HG03442 (cell line): ENCODE results near the gene PGLYRP2.
"Not testable (repeated sequence)": the region's sequence is repeated elsewhere in the genome, so short reads cannot be mapped to it uniquely, and the experiment has no call there.

Experiments
- ATAC-seq: cut with Tn5 transposase; IDR thresholded peaks from one replicate; pipeline ENCODE4 v1.9.1; 2021; ENCODE audit warnings: mild to moderate bottlenecking, moderate library complexity; ENCODE audit not compliant: unreplicated experiment

PGLYRP2 gene

DNA sequence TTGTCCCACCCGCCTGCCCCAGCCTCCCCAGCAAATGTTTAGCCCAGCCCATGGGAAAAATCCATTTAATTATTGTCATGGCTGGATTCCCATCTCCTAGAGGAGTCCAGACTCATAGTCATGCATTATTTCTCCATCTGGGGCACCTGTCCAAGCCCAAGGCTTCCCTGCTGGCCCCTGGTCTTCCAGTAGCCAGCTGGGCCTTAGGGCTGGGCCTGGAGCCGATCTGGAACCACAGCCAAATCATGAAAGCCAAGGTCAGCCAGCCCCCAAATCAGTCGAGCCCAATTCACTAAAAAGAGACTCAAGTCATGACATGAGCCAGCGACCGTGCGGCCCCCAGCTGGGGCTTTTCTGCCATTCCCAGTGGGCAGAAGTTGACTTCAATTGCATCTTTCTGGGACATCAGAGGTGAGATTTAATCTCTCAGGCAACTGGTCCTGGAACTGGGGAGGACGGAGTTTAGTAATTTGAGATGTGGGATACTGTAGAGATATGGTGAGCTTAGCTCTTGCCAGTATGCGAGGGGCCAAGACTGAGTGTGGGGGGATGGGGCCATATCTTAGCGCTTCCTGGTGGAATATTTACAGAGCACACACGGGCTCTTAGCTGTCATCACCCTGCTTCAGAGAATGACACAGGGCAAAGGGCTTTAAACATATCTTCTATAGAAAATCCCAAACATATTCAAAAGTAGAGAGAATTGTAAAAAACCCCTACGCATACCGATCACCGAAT, 9.4 kb upstream of the PGLYRP2 start:
- no peak for ATAC-seq

DNA sequence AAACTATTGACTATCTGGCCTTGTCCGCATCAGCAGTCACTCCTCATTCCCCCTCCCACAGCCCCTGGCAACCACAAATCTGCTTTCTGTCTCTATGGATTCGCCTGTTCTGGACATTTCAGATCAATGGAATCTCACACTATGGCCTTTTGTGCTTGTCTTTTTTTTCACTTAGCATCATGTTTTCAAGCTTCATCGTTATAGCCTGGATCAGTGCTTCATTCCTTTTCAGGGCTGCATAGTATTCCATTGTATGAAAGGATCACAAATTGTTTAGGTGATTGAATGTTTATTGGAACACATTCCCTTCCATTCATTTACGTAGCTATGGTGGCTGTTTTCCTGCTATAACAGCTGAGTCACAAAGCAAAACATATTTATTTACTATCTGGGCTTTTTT, 7.7 kb upstream of the PGLYRP2 start:
- no peak for ATAC-seq

DNA sequence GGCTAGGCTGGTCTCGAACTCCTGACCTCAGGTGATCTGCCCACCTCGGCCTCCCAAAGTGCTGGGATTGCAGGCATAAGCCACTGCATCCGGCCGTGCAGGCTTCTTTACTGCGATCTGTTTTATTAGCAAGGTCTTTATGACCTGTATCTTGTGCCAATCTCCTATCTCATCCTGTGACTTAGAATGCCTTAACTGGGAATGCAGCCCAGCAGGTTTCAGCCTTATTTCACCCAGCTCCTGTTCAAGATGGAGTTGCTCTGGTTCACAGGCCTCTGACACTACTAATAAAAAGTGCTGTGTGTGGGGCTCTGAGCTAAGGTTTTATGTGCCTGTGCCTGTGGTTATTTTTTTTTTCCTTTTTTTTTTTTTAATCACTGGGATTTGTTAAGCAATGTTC, 6.5 kb upstream of the PGLYRP2 start:
- not testable (repeated sequence) for ATAC-seq

DNA sequence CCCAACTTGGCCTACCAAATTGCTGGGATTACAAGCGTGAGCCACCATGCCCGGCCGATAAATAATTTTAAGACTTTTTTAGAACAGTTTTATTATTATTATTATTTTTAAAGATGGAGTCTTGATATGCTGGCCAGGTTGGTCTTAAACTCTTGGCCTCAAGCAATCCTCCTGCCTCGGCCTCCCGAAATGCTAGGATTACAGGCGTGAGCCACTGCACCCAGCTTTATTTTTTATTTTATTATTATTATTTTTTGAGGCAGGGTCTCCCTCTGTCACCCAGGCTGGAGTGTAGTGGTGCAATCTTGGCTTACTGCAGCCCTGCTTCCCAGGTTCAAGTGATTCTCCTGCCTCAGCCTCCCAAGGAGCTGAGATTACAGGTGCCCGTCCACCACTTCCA, 1.7 kb upstream of the PGLYRP2 start:
- ATAC-seq: not testable (repeated sequence)

DNA sequence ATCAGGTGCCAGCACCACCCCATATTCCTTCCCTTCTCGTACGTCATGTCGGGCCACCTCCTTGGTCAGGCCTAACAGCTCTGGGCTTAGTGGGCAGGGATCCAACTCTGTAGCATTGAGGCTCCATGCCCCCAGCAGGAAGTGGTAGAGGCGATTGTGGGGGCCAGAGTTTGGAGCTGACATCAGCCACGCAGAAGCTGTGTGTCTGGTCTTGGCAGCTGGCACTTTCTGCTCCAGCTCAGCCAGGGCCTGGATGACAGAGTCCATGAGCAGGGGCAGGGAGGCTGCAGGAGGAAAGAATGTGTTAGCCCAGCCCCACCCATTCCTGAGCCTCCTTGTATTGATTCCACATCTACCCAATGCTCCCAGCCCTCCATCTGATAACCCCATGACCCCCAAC, 3.0 kb downstream of the PGLYRP2 start:
- ATAC-seq: no peak

DNA sequence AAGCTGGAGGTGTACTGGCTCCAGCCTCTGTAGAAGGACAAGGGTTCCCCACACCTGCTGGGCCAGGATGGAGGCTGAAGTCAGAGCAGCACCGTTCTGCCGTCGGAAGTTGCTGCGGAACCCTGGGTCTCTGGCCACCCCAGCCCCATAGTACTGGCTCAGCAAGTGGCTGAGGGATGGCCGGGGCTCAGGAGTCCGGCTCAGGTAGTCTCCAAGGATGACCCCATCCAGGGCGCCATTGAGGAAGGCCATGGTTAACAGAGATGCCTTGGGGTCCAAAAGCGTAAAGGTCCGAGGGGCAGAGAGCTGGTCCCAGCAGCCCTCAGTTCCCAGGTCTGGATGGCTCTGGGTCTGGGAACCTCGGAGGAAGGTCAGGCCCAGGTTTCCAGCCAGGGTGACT, 3.7 kb downstream of the PGLYRP2 start:
- no peak for ATAC-seq

DNA sequence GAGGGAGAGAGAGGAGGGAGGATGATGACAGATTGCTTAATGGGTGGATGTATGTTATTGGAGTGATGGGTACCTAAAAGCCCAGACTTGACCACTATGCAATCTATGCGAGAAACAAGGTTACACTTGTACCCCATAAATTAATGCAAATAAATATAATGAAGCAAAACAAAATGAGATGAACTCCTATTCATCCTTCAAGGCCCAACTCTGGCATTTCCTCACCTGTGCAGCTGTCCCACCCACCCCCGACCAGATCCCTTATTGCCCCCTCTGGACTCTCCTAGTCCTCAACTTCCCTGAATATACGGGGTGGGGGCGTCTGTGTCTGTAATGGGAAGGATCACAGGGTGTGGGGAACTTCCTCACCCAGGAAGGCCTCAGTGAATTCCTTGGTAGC, 4.1 kb downstream of the PGLYRP2 start:
- no peak for ATAC-seq

DNA sequence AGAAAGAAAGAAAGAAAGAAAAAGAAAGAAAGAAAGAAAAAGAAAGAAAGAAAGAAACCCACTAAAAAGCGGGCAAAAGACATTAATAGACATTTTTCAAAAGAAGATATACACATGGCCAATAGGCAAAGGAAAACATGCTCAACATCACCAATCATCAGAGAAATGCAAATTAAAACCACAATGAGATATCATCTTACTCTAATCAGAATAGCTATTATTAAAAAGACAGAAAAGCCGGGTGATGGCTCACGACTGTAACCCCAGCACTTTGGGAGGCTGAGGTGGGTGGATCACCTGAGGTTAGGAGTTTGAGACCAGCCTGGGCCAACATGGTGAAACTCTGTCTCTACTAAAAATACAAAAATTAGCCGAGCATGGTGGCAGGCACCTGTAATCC, 5.5 kb downstream of the PGLYRP2 start:
- not testable (repeated sequence) for ATAC-seq

DNA sequence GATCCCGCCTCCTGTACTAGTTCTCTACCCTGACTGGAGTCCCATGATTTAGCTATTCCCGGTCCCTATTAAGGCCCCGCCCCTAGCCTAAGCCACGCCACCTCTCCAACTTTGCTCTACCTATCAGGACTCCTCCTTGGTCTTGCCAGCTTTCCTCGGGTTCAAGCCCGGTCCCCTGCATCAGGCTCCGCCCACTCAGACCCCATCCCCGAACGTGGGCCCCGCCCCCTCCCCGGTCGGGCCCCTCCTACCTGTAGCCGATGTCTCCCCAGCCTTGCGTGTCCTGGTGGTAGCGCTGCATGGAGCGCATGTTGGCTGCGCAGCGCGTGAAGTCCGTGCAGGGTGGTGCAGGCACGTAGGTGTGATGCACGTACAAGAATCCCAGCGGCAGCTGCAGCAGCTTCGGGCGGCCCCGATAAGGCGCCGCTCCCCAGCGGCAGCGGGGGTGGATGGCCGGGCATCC, 7.6 kb downstream of the PGLYRP2 start:
- ATAC-seq: no peak

DNA sequence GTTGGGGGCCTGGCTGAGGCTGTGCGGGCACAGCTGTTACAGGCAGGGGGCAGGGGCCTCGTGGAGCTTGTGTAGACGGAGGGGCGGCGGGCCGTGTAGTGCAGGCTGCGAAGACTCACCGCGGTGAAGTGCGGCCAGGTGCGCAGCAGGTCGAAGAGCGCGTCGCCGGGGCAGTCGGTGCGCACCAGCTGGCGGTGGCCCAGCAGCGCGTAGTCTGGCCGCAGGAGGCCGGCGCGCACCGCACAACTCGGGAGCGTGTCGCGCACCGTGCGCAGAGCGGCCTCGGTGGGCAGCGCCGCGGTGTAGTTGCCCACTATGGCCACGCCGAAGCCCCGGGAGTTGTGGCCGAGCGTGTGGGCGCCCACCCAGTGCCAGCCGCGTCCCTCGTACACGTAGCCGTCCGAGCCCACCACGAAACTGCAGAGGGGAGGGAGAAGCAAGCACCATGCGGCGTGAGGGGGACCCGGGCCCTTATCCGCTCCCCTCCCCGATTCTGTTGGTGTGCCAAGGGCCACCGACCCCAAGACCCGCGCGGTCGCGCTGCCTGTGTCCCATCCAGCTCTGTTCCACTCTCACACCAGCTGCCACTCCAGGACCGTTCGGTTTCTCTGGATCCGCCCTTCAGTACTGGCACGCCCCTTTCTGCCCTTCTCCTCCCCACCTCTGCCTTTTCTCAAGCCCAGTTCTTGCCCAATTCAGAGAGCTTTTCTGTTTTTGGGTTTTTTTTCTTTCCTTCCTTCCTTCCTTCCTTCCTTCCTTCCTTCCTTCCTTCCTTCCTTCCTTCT, 9.6 kb downstream of the PGLYRP2 start:
- no peak for ATAC-seq

DNA sequence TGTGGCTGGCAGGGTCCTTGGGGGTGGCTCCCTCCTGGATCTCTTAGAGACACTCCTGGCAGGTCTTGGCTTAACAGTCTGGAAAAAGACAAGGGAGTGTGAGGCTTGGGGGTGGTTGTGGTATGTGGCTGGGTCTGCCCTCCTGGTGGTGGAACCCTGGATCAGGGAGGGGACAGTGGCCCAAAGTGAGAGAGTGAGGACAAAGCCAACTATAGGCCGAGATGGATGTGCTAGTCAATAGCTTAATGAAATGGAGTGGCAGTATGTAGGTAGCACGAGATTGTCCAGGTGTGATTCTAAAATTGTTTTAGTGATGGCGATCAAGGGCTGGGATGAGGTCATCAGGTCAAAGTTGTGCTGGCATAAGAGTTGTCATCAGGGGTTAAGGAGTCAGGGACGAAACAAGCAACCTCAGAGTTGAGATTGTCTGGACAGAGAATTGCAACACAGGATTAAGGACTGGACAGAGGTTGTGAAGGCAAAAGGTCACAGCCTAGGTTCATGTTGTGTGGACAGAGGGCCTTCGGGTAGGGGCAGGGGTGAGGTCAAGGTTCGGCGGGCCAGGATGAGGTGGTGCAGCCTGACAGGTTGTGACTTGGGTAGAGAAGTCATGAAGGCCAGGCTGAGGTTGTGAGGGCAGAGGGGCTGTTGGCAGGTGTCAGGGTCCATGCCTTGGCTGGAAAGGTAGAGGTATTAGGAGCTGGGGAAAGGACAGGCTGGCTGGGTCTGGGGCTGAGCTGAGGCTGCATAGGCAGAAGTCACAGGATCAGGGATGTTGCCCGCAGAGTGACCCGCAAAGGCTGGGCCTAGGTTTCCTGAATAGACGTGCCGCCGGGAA, 10.4 kb downstream of the PGLYRP2 start:
- no peak for ATAC-seq

DNA sequence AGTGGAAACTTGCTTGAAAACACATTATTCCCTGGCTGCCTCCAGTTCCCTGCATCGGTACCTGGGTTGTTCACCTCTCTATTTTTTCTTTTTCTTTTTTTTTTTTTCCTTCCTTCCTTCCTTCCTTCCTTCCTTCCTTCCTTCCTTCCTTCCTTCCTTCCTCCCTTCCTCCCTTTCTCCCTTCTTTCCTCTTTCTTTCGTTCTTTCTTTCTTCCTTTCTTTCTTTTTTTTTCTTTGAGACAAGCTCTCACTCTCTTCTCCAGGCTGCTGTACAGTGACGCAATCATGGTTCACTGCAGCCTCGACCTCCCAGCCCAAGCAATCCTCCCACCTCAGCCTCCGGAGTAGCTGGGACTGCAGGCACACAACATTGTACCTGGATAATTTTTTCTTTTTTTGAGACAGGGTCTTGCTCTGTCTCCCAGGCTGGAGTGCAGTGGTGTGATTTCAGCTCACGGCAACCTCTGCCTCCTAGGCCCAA, 11.5 kb downstream of the PGLYRP2 start:
- no peak for ATAC-seq

DNA sequence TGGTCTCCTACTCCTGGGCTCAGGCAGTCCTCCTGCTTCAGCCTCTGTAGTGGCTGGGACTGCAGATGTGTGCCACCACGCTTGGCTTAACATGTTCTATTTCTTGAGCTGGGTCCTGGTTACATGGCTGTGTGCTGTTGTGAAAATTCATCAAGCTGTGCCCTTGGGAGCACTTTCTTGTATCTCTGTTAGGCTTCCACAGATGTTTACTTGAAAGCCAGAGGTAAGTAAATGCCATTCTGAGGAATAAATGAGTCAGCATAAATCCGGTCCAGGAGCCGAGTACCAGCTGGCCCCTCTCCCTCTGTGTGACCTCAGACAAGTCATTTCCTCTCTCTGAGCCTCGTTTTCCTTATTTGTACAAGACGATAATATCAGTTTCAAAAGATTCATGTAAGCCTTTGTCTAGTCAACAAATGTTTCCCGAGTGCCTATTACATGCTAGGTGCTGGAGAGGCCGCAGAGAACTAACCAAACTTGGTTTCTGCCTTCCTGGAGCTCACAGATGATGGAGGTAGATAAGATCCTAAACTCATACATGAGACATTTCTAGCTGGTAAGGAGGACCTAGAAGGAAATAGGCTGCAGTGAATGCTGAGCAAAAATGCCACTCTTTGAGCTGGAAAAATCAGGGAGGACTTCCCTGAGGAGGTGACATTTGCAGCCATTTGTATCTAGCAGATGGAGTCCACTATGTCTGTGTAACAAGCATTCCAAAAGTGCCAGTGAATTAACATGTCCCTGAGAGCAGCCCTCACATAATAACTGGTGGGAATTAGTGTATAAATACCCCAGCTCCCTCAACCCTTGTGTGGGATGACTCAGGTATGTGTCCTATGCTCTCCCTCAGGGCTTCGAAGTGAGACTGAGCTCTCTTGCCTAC, 12.2 kb downstream of the PGLYRP2 start:
- ATAC-seq: peak; percentile 59

DNA sequence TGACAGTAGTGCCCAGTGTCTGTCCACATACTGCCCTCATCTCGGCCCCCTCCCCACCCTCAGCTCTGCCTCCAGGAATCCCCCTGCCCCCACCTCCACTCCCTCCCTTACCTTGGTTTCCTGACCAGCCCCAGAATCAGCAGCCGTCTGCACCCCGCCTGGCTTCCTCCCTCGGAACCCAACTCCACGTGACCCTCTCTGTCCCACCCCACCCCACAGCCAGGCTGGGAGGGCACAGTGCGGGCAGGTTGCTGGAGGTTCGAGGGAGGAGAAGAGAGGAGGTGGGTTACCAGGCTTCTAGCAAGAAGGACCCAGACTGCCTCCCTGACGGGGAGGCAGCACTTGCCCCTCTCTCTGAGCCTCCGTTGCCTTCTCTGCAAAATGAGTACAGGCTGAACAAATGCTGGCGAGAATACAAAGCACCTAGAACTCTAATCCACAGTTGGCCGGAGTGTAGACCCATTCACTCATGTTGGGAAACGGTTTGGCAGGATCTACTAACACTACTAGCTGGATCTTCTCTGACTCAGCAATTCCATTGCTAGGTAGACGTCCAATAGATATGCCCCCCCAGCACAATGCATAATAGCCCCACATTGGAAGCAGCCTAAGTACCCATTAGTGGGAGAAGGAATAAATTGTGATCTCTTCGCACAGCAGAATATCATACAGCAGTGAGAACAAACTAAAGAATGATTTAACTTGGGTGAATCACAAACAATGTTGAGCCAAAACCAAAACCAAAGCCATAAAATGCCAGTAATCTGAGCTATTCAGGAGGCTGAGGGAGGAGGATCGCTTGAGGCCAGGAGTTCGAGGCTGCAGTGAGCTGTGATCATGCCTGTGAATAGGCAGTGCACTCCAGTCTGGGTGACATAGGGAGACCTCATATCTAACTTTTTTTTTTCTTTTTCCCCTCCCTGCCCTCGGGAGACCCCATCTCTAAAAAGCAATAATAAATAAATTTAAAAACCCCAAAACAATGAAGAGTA, 14.6 kb downstream of the PGLYRP2 start, which contains the start of gene RASAL3:
RASAL3 (minus strand) TSS at position 151 of the 992 bp plus-strand sequence. CDS start 186 bp downstream, outside the sequence.
- ATAC-seq: peak; percentile 39

DNA sequence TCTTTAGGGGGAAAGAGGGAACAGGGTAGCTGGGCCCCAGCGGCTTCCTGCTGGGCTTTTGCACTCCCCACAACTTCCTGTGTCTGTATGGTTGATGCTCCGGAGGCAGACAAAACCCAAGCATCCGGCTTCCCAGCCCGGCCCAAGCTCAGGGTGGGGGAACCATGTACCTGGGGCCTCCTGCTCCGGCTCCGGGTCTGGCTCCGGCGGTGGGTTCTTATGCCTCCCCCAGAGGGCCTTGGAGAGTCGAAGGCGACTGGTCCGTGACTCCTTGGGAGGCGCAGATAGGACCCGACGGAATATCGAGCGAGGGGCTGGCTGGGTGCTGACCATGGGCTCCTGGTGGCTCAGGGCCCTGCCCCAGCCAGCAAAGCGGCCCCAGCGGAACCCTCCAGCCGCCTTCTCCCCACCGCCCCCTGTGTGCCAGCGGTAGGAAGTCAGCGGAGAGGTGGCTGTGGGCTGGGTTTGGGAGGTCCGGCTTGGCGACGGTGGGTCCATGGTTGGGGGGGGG, 15.4 kb downstream of the PGLYRP2 start:
- peak; percentile 37 for ATAC-seq

DNA sequence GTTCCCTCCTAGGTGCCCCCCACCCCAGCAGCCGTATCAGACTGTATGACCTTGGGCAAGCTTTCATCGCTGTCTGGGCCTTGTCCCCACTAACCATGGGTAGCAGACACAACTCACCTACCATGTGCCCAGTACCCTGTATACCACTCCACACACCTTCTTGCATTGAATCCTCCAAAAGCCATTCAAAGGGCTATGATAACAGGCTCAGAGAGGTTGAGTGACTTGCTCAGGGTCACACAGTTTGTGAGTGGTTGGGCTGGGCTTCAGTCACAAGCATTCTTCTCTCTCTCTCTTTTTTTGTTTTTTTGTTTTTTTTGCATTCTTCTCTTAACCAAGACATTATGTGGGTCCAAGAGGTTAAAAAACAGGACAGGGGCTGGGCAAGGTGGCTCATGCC, 17.6 kb downstream of the PGLYRP2 start:
- no peak for ATAC-seq

DNA sequence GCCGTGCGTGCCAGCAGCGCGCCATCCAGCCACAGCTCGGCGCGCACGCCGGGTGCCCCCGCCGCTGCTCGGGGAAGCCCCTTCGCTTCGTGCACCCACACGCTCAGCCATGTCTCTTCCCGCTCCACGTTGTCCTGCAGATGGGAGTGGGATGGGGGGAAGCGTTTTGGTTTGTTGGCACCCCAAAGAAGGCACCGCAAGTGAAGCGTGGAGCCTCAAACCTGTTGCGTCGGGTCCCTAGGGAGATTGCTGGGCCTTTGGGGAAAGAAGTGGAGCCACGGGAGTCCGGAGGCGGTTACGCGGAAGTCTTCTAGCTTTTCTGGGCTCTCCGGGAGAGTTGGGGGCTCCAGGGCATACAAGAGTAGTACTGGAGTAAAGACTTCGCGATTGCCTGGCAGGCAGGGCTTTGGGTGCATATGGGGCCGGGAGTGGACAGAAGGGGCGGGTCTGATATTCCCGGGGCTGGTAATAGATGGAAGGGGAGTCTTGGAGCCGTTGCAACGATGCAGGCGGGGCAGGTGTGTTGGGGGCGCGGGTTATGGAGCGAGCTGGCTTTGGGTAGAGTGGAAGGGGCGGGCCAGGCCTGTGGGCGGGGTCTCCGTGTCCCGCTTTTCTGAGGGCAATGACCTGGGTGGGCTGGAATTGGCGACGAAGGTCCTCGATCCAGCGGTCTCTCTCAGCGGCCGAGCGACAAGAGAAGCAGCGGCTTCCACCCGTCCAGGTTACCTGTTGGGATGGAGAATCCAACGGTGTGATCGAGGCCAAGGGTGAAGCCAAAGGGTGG, 21.4 kb downstream of the PGLYRP2 start:
- ATAC-seq: no peak
